OCI-LY1 (cell line): ENCODE data around the gene B3GNT3.

Experiments used
- H2AFZ ChIP-seq: fragments of 200-600 bp; sonication (generic), shearing (Covaris generic); 2 replicates; pipeline ENCODE4 v1.6.0; 2014; ENCODE audit warnings: antibody characterized with exemption, mild to moderate bottlenecking, low read length
- H3F3A ChIP-seq: fragments of 200-600 bp; sonication (generic), shearing (Covaris generic); 2 replicates; pipeline ENCODE4 v1.6.0; 2014; ENCODE audit warnings: mild to moderate bottlenecking, antibody characterized with exemption, low read length, moderate library complexity; ENCODE audit not compliant: insufficient read depth
- H3K27ac ChIP-seq: fragments of 200-600 bp; sonication (generic); 2 replicates; pipeline ENCODE4 v1.5.1; 2014; ENCODE audit warnings: low read length, mixed run types, mild to moderate bottlenecking, low read depth; ENCODE audit not compliant: poor library complexity, severe bottlenecking
- H3K27me3 ChIP-seq: fragments of 200-600 bp; sonication (generic); 2 replicates; pipeline ENCODE4 v1.6.0; 2014; ENCODE audit warnings: antibody characterized with exemption, mild to moderate bottlenecking, low read length, moderate library complexity; ENCODE audit not compliant: insufficient read depth
- H3K36me3 ChIP-seq: fragments of 200-600 bp; sonication (generic); 2 replicates; pipeline ENCODE4 v1.6.1; 2014; ENCODE audit warnings: mild to moderate bottlenecking, antibody characterized with exemption, low read length, moderate library complexity, mixed read lengths; ENCODE audit not compliant: insufficient read depth
- H3K4me1 ChIP-seq: fragments of 200-600 bp; sonication (generic); 2 replicates; pipeline ENCODE4 v1.5.1; 2014; ENCODE audit warnings: mild to moderate bottlenecking, low read length, moderate library complexity; ENCODE audit not compliant: insufficient read depth, severe bottlenecking
- H3K4me2 ChIP-seq: fragments of 200-600 bp; sonication (generic), shearing (Covaris generic); 2 replicates; pipeline ENCODE4 v1.6.1; 2014; ENCODE audit warnings: low read length
- H3K4me3 ChIP-seq: fragments of 200-600 bp; sonication (generic); 2 replicates; pipeline ENCODE4 v1.5.1; 2014; ENCODE audit warnings: low read length, low read depth, mild to moderate bottlenecking, mixed read lengths; ENCODE audit not compliant: poor library complexity, severe bottlenecking
- H3K79me2 ChIP-seq: fragments of 200-600 bp; shearing (Covaris generic); 2 replicates; pipeline ENCODE4 v1.6.1; 2016; ENCODE audit warnings: mixed run types, low read length, mixed read lengths; ENCODE audit not compliant: insufficient read depth
- H3K9ac ChIP-seq: fragments of 200-600 bp; sonication (generic), shearing (Covaris generic); 2 replicates; pipeline ENCODE4 v1.6.1; 2014; ENCODE audit warnings: mild to moderate bottlenecking, low read length, mixed read lengths
- H3K9me2 ChIP-seq: fragments of 200-600 bp; sonication (generic), shearing (Covaris generic); 2 replicates; pipeline ENCODE4 v1.6.1; 2014; ENCODE audit warnings: low read depth, mild to moderate bottlenecking, low read length, mixed read lengths
- H3K9me3 ChIP-seq: fragments of 200-600 bp; shearing (Covaris generic); 2 replicates; pipeline ENCODE4 v1.6.1; 2014; ENCODE audit warnings: low read length, mixed read lengths
- H4K20me1 ChIP-seq: fragments of 200-600 bp; sonication (generic), shearing (Covaris generic); 2 replicates; pipeline ENCODE4 v1.6.0; 2016; ENCODE audit warnings: mild to moderate bottlenecking, low read length; ENCODE audit not compliant: insufficient read depth
- EZH2 ChIP-seq: fragments of 200-600 bp; sonication (generic), shearing (Covaris generic); IDR thresholded peaks from 2 replicates; pipeline ENCODE4 v1.8.0; 2017; ENCODE audit warnings: borderline replicate concordance, mixed run types, mild to moderate bottlenecking, antibody characterized with exemption, low read length, moderate library complexity, mixed read lengths
- TF ChIP-seq, protein P1 (sequence below): fragments of 200-600 bp; sonication (generic), shearing (Covaris generic); IDR thresholded peaks from 2 replicates; pipeline ENCODE4 v1.5.1; 2017; ENCODE audit warnings: mild to moderate bottlenecking, antibody characterized with exemption, low read length, moderate library complexity, mixed read lengths

B3GNT3 gene

GRCh38 chr19:17860993-17861360 is 66.0 kb downstream of the B3GNT3 start:
- Histone ChIP-seq H3K9me3 (no peaks in the 10 kb centered on the region), H3K27me3 (no peaks in the 10 kb centered on the region), H3K27ac (peak overlapping the region; percentile 29), H3F3A (0 out of 2 replicates have a peak, but pooled peaks cover 6% of the 10 kb centered on the region), H3K9me2 (no peaks in the 10 kb centered on the region), H2AFZ (no peak overlapping the region), H4K20me1 (no peaks in the 10 kb centered on the region), H3K79me2 (peaks cover 19% of the 10 kb centered on the region), H3K4me2 (peak overlapping the region; percentile 87), H3K36me3 (peaks cover 58% of the 10 kb centered on the region), H3K4me1 (peaks cover 25% of the 10 kb centered on the region), H3K4me3 (peak overlapping the region; percentile 76), H3K9ac (peak overlapping the region; percentile 90)
- TF ChIP-seq, protein P1, sequence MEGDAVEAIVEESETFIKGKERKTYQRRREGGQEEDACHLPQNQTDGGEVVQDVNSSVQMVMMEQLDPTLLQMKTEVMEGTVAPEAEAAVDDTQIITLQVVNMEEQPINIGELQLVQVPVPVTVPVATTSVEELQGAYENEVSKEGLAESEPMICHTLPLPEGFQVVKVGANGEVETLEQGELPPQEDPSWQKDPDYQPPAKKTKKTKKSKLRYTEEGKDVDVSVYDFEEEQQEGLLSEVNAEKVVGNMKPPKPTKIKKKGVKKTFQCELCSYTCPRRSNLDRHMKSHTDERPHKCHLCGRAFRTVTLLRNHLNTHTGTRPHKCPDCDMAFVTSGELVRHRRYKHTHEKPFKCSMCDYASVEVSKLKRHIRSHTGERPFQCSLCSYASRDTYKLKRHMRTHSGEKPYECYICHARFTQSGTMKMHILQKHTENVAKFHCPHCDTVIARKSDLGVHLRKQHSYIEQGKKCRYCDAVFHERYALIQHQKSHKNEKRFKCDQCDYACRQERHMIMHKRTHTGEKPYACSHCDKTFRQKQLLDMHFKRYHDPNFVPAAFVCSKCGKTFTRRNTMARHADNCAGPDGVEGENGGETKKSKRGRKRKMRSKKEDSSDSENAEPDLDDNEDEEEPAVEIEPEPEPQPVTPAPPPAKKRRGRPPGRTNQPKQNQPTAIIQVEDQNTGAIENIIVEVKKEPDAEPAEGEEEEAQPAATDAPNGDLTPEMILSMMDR, result no peak
- TF ChIP-seq EZH2, result no peak

DNA sequence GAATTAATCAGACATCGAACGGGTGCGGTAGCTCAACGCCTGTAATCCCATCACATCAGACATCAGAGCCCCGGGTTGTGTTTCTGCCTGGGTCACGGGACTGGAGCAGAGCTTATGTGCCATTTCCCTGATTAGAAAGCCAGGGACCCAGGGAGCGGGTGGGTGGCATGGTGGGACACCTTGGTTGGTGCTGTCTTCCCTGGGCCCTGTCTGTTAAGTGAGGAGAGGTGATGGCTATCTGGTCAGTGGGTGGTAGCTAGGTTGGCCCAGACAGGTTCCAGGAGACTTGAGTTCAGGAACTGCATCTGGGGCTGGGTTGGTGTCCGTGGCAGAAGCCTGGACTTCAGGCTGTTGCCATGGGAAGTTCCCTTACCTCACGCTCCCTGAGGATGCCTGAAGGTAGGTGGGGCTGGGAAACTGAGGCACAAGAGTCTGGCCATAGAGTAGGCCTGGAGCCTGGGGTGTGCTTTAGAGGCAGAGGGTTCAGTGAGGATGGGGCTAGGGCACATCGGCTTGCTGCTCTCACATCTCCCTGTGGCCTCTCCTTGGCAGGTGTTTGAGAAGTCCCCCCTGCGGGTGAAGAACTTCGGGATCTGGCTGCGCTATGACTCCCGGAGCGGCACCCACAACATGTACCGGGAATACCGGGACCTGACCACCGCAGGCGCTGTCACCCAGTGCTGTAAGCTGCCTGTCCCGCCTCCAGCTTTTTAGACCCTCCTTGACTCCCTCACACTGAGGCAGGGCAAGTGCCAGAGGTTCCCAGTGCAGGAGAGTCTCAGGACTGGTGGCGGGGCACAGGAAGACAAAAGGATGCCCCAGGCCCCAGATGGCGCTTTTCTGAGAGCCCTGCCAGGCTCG is 66.8 kb downstream of the B3GNT3 start:
- H3K27me3 ChIP-seq, result no peaks in the 10 kb centered on the region
- peak overlapping the region; percentile 87 for H3K4me2 ChIP-seq
- H3F3A ChIP-seq, result 0 out of 2 replicates have a peak, but pooled peaks cover 6% of the 10 kb centered on the region
- no peak overlapping the region for H2AFZ ChIP-seq
- H3K79me2 ChIP-seq, result peaks cover 19% of the 10 kb centered on the region
- peaks cover 58% of the 10 kb centered on the region for H3K36me3 ChIP-seq
- no peak for TF ChIP-seq EZH2
- TF ChIP-seq, protein P1, result no peak
- no peaks in the 10 kb centered on the region for H3K9me2 ChIP-seq
- peak overlapping the region; percentile 90 for H3K9ac ChIP-seq
- H3K9me3 ChIP-seq, result no peaks in the 10 kb centered on the region
- H3K27ac ChIP-seq, result no peak overlapping the region
- peak overlapping the region; percentile 76 for H3K4me3 ChIP-seq
- H4K20me1 ChIP-seq, result no peaks in the 10 kb centered on the region
- H3K4me1 ChIP-seq, result peaks cover 25% of the 10 kb centered on the region

DNA sequence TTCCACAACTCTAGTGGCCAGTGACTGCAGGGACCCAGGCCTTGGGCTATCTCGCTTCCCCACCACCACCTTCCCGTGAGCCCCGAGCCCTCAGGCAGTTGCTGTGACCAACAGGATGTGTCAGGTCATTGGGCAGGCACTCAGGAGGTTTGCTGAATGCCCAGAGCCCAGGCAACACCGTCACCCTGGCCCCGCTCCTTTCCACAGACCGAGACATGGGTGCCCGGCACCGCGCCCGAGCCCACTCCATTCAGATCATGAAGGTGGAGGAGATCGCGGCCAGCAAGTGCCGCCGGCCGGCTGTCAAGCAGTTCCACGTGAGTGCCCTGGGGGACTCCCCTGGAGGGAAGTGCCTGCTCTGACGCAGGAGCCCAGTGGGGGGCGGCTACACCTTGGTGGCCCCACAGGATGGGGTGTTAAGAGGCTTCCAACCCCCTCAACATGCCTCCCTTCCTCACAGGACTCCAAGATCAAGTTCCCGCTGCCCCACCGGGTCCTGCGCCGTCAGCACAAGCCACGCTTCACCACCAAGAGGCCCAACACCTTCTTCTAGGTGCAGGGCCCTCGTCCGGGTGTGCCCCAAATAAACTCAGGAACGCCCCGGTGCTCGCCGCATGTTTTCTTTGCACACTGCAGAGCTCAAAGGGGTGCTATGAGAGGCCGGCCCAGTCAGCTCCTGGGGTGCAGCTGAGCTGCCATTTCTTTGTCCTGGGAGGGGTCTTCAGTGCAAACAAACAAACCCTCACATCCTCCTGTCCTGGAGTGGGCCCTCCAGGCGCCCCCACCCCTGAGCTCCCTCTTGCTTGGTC is 68.0 kb downstream of the B3GNT3 start:
- no peaks in the 10 kb centered on the region for H3K27me3 ChIP-seq
- H3K4me3 ChIP-seq, result no peak overlapping the region
- H3K4me1 ChIP-seq, result peaks cover 25% of the 10 kb centered on the region
- no peak overlapping the region for H3K27ac ChIP-seq
- H3K79me2 ChIP-seq, result peaks cover 19% of the 10 kb centered on the region
- H3K9ac ChIP-seq, result no peak overlapping the region
- H3K9me2 ChIP-seq, result no peaks in the 10 kb centered on the region
- no peaks in the 10 kb centered on the region for H3K9me3 ChIP-seq
- no peak overlapping the region for H2AFZ ChIP-seq
- TF ChIP-seq, protein P1, result no peak
- no peak for TF ChIP-seq EZH2
- H3K36me3 ChIP-seq, result peaks cover 58% of the 10 kb centered on the region
- 0 out of 2 replicates have a peak overlapping the region, but pooled peaks have one; percentile 5 for H3K4me2 ChIP-seq
- 0 out of 2 replicates have a peak, but pooled peaks cover 6% of the 10 kb centered on the region for H3F3A ChIP-seq
- no peaks in the 10 kb centered on the region for H4K20me1 ChIP-seq
